ENCODE results near the gene PISD. TPM values are rescaled to one million over a fixed set of nuclear protein-coding genes. Genes with fewer than 3 reads are reported as not detected.

PISD gene
- total and polyA plus RNA-seq, 9 of the 15 experiments (the other 6 are each of a cell fraction or from before 2014, with no cell fraction given) = 24.5 to 65.9 (median 36.6) TPM

DNA sequence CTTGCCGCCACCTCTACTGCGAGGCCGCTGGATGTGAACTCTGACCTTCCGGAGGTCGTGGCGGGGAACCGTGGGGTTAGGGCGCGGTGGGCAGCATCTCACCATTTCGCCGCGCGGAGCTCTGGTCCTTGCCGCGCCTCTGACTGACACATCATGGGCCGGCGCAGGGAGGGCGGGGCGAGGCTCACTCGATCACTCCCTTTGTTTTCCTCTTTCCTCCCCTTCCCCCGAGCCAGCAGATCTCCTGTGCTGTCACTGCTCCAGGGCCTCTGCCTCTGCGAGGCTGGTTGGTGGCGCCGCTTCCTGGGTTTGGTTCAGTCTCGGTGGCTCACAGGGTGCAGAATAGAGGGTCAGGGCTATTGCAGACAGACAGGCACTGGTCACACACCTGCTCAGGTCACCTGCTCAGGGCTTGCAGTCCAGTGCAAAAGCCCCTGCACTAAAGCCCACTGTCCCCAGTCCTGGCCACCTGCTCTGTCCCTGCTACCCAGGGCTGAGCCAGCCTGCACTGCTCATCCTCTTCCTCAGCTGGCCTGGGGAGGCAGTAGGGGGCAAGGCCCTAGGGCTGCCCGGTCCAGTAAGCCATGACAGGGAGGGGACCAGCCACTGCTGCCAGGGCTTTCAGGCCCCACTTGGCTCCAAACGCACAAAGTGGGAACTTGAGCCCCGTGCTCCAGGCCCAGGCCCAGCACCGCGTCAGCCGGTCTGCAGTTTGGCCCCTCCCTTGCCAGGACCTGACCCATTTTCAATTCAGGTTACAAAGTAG, 36.2 kb downstream of the PISD start (continued):
- TF ChIP-seq, protein P1, sequence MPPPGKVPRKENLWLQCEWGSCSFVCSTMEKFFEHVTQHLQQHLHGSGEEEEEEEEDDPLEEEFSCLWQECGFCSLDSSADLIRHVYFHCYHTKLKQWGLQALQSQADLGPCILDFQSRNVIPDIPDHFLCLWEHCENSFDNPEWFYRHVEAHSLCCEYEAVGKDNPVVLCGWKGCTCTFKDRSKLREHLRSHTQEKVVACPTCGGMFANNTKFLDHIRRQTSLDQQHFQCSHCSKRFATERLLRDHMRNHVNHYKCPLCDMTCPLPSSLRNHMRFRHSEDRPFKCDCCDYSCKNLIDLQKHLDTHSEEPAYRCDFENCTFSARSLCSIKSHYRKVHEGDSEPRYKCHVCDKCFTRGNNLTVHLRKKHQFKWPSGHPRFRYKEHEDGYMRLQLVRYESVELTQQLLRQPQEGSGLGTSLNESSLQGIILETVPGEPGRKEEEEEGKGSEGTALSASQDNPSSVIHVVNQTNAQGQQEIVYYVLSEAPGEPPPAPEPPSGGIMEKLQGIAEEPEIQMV (tag; conservative IDR thresholded peaks at IDR 0.05; ENCODE audit: low read depth) = no peak
- TF ChIP-seq HMGN3 (IDR thresholded peaks at IDR 0.05; ENCODE audit: borderline replicate concordance, extremely low read depth, insufficient read length, low read depth, low read length) = peak; percentile 17
- TF ChIP-seq, protein P2, sequence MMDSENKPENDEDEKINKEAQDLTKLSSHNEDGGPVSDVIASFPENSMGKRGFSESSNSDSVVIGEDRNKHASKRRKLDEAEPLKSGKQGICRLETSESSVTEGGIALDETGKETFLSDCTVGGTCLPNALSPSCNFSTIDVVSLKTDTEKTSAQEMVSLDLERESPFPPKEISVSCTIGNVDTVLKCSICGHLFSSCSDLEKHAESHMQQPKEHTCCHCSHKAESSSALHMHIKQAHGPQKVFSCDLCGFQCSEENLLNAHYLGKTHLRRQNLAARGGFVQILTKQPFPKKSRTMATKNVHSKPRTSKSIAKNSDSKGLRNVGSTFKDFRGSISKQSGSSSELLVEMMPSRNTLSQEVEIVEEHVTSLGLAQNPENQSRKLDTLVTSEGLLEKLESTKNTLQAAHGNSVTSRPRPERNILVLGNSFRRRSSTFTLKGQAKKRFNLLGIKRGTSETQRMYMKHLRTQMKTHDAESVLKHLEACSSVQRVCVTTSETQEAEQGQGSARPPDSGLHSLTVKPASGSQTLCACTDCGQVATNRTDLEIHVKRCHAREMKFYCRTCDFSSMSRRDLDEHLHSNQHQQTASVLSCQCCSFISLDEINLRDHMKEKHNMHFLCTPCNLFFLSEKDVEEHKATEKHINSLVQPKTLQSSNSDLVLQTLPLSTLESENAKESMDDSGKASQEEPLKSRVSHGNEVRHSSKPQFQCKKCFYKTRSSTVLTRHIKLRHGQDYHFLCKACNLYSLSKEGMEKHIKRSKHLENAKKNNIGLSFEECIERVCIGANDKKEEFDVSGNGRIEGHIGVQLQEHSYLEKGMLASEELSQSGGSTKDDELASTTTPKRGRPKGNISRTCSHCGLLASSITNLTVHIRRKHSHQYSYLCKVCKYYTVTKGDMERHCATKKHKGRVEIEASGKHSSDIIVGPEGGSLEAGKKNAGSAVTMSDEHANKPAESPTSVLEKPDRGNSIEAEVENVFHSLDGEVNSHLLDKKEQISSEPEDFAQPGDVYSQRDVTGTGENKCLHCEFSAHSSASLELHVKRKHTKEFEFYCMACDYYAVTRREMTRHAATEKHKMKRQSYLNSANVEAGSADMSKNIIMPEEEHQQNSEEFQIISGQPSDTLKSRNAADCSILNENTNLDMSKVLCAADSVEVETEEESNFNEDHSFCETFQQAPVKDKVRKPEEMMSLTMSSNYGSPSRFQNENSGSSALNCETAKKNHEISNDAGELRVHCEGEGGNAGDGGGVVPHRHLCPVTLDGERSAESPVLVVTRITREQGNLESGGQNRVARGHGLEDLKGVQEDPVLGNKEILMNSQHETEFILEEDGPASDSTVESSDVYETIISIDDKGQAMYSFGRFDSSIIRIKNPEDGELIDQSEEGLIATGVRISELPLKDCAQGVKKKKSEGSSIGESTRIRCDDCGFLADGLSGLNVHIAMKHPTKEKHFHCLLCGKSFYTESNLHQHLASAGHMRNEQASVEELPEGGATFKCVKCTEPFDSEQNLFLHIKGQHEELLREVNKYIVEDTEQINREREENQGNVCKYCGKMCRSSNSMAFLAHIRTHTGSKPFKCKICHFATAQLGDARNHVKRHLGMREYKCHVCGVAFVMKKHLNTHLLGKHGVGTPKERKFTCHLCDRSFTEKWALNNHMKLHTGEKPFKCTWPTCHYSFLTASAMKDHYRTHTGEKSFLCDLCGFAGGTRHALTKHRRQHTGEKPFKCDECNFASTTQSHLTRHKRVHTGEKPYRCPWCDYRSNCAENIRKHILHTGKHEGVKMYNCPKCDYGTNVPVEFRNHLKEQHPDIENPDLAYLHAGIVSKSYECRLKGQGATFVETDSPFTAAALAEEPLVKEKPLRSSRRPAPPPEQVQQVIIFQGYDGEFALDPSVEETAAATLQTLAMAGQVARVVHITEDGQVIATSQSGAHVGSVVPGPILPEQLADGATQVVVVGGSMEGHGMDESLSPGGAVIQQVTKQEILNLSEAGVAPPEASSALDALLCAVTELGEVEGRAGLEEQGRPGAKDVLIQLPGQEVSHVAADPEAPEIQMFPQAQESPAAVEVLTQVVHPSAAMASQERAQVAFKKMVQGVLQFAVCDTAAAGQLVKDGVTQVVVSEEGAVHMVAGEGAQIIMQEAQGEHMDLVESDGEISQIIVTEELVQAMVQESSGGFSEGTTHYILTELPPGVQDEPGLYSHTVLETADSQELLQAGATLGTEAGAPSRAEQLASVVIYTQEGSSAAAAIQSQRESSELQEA (IDR thresholded peaks at IDR 0.05; ENCODE audit: low read depth) = no peak
- no peak for TF ChIP-seq ZNF316 (IDR thresholded peaks at IDR 0.05)
- TF ChIP-seq ZNF253 (CRISPR knock-in tag; conservative IDR thresholded peaks at IDR 0.05) = no peak
- no peak for TF ChIP-seq GABPA (tag; conservative IDR thresholded peaks at IDR 0.05; ENCODE audit: low read depth)
- no peak for TF ChIP-seq BHLHE40 (IDR thresholded peaks at IDR 0.05; ENCODE audit: low read length)
- TF ChIP-seq ZNF121 (CRISPR knock-in tag; conservative IDR thresholded peaks at IDR 0.05) = no peak
- no peak for TF ChIP-seq ZZZ3 (IDR thresholded peaks at IDR 0.05)
- TF ChIP-seq RAD21 (CRISPR knock-in tag; conservative IDR thresholded peaks at IDR 0.05 in 1 of 2, IDR thresholded peaks at IDR 0.05 in 1 of 2) = no peak
- TF ChIP-seq NR2C1 (IDR thresholded peaks at IDR 0.05) = peak; percentile 32; the same call in 1 of the 2 replicates
- TF ChIP-seq NR2C1 (tag; IDR thresholded peaks at IDR 0.05) = no peak
- no peak for TF ChIP-seq RNF2 (IDR thresholded peaks at IDR 0.05)
- TF ChIP-seq MAX (CRISPR knock-in tag; IDR thresholded peaks at IDR 0.05) = 0 out of 2 replicates have a peak, but pooled peaks have one; percentile 39
- TF ChIP-seq RBFOX2 (IDR thresholded peaks at IDR 0.05; ENCODE audit: low read depth, low read length) = peak; percentile 68
- TF ChIP-seq PKNOX1 (IDR thresholded peaks at IDR 0.05) = peak; percentile 91
- no peak for TF ChIP-seq PCBP2 (IDR thresholded peaks at IDR 0.05; ENCODE audit: low read depth, low read length, poor library complexity, severe bottlenecking)
